ENCODE measurements around the gene ZDHHC14. TPM values are rescaled to one million over a fixed set of nuclear protein-coding genes. Genes with fewer than 3 reads are reported as not detected.

The ZDHHC14 gene
- total RNA-seq, 1 donor = 4.3 TPM

- no peak for DNase-seq (ENCODE audit: low read depth)
- no peak overlapping the region for H3K4me3 ChIP-seq (ENCODE audit: low read depth, low read length)
- TF ChIP-seq CTCF (IDR thresholded peaks at IDR 0.05; ENCODE audit: insufficient read depth, low read depth, low read length) = no peak
These were observed 132.1 kb downstream of the ZDHHC14 start for GRCh38 chr6:157513004-157513603.

- no peak for DNase-seq (ENCODE audit: low read depth)
These were observed 132.9 kb downstream of the ZDHHC14 start for GRCh38 chr6:157513619-157514485.

GRCh38 chr6:157514659-157515496 is 133.9 kb downstream of the ZDHHC14 start:
- peak; percentile 33 for DNase-seq (ENCODE audit: low read depth)
- H3K4me3 ChIP-seq (ENCODE audit: low read depth, low read length) = no peak overlapping the region
- no peak for TF ChIP-seq CTCF (IDR thresholded peaks at IDR 0.05; ENCODE audit: insufficient read depth, low read depth, low read length)

More at GRCh38 chr6:157513619-157514485, 132.9 kb downstream of the ZDHHC14 start:
- no peak overlapping the region for H3K4me3 ChIP-seq (ENCODE audit: low read depth, low read length)
- no peak for TF ChIP-seq CTCF (IDR thresholded peaks at IDR 0.05; ENCODE audit: insufficient read depth, low read depth, low read length)

- H3K4me3 ChIP-seq (ENCODE audit: low read depth, low read length) = no peak overlapping the region
- DNase-seq (ENCODE audit: low read depth) = no peak
- no peak for TF ChIP-seq CTCF (IDR thresholded peaks at IDR 0.05; ENCODE audit: insufficient read depth, low read depth, low read length)
These were observed 135.5 kb downstream of the ZDHHC14 start for GRCh38 chr6:157516319-157517026.

- no peak overlapping the region for H3K4me3 ChIP-seq (ENCODE audit: low read depth, low read length)
- DNase-seq (ENCODE audit: low read depth) = no peak
- TF ChIP-seq CTCF (IDR thresholded peaks at IDR 0.05; ENCODE audit: insufficient read depth, low read depth, low read length) = no peak
These were observed 136.8 kb downstream of the ZDHHC14 start for GRCh38 chr6:157517601-157518359.
